ENCODE measurements around the gene BAD. TPM values are rescaled to one million over a fixed set of nuclear protein-coding genes. Genes with fewer than 3 reads are reported as not detected.
"Not testable (repeated sequence)": the region's sequence is repeated elsewhere in the genome, so short reads cannot be mapped to it uniquely, and the experiment has no call there.

The BAD gene
- total and polyA plus RNA-seq, 12 donors: 9.5 to 219 (median 101) TPM

- no peaks in the 10 kb centered on the region for H3K9me3 ChIP-seq (replicated peaks in 1 of 3)
- peaks cover 10 to 20% of the 10 kb centered on the region in 2 donors for H3K4me1 ChIP-seq (replicated peaks in 1 of 2)
- H3K27ac ChIP-seq: peak within 1 kb of the TSS; percentile 87 to 100 (median 98)
- no peak for TF ChIP-seq CTCF (IDR thresholded peaks at IDR 0.05)
- peak; percentile 77 to 92 for TF ChIP-seq POLR2A (IDR thresholded peaks at IDR 0.05)
- peak; percentile 96 to 99 (median 99) for DNase-seq
- H3K27me3 ChIP-seq: no peaks in the 10 kb centered on the region
- H3K36me3 ChIP-seq (replicated peaks in 1 of 2): peaks cover 0 to 32% of the 10 kb centered on the region in 2 donors
- intact Hi-C loops (cut with DNase I): no loop called here
- 0 to 1% (median 0%) methylated on average over 18 to 43 of the region's 43 CpGs for WGBS, 4 donors
- H3K4me3 ChIP-seq: peak within 1 kb of the TSS; percentile 41 to 92 (median 79)
Measured at GRCh38 chr11:64317325-64317960, 33.0 kb upstream of the BAD start, which contains the start of gene TRMT112. Gene TRMT112, minus strand, starts transcription at chr11:64317559. Its CDS starts 33 bp downstream, at chr11:64317526.

- Histone ChIP-seq H3K4me3 (peak overlapping the region; percentile 41 to 92 (median 64)), H3K9me3 (replicated peaks in 1 of 3) (no peaks in the 10 kb centered on the region), H3K27me3 (no peaks in the 10 kb centered on the region), H3K4me1 (replicated peaks in 1 of 2) (peaks cover 10 to 20% of the 10 kb centered on the region in 2 donors), H3K27ac (peak overlapping the region; percentile 87 to 100 (median 98)), H3K36me3 (replicated peaks in 1 of 2) (peaks cover 0 to 27% of the 10 kb centered on the region in 2 donors)
- TF ChIP-seq CTCF (IDR thresholded peaks at IDR 0.05): no peak
- TF ChIP-seq POLR2A (IDR thresholded peaks at IDR 0.05): no peak
- intact Hi-C loops (cut with DNase I): no loop called here
- peak in 6 of 7 donors; percentile 43 to 76 (median 56) for DNase-seq
- 5 to 11% (median 6%) methylated on average over 17 to 32 of the region's 32 CpGs for WGBS, 4 donors
Measured at GRCh38 chr11:64316672-64317324, 32.3 kb upstream of the BAD start.

GRCh38 chr11:64315667-64316526 lies 31.4 kb upstream of the BAD start:
- H3K9me3 ChIP-seq (replicated peaks in 1 of 3); intact Hi-C loops (cut with DNase I); H3K27me3 ChIP-seq; H3K4me3 ChIP-seq; DNase-seq: not testable (repeated sequence)
- Histone ChIP-seq H3K27ac (peak overlapping the region in 2 of 5 donors; percentile 98 to 100), H3K36me3 (replicated peaks in 1 of 2) (peaks cover 0 to 23% of the 10 kb centered on the region in 2 donors), H3K4me1 (replicated peaks in 1 of 2) (peaks cover 10 to 20% of the 10 kb centered on the region in 2 donors)
- 68 to 75% (median 71%) methylated on average over 2 to 25 of the region's 25 CpGs for WGBS, 4 donors

GRCh38 chr11:64314805-64315561 lies 30.5 kb upstream of the BAD start:
- TF ChIP-seq POLR2A (IDR thresholded peaks at IDR 0.05) (no peak), CTCF (IDR thresholded peaks at IDR 0.05) (no peak)
- Histone ChIP-seq H3K27ac (peak overlapping the region in 1 of 5 donors; percentile 81), H3K4me1 (replicated peaks in 1 of 2) (peaks cover 10 to 20% of the 10 kb centered on the region in 2 donors), H3K27me3 (no peaks in the 10 kb centered on the region), H3K36me3 (replicated peaks in 1 of 2) (peaks cover 0 to 23% of the 10 kb centered on the region in 2 donors), H3K4me3 (no peak overlapping the region), H3K9me3 (replicated peaks in 1 of 3) (no peaks in the 10 kb centered on the region)
- DNase-seq: peak in 2 of 7 donors; percentile 27 to 52
- intact Hi-C loops (cut with DNase I): loop anchor here in 1 of 2 donors (5.0 kb wide), 1 partner anchor 37 kb away; no protein-coding TSS in a partner anchor
- 87 to 91% (median 90%) methylated on average over 13 to 24 of the region's 24 CpGs for WGBS, 4 donors
